Pons (tissue), 1 donor: ENCODE data around the gene MAP7D3.
A peak's percentile ranks its signal among the peaks of the same experiment; 100 is the strongest.
"Not testable (repeated sequence)": the region's sequence is repeated elsewhere in the genome, so short reads cannot be mapped to it uniquely, and the experiment has no call there.

ENCODE experiments used
- DNase-seq: peaks from one replicate; pipeline ENCODE4 v3.0.0-alpha.2; 2016; ENCODE audit warnings: low spot score

The MAP7D3 gene

GRCh38 chrX:136251041-136251991, at the start of gene MAP7D3:
Gene MAP7D3, minus strand, starts transcription at chrX:136251400. Its CDS starts 42 bp downstream, at chrX:136251358.
- no peak for DNase-seq

DNA sequence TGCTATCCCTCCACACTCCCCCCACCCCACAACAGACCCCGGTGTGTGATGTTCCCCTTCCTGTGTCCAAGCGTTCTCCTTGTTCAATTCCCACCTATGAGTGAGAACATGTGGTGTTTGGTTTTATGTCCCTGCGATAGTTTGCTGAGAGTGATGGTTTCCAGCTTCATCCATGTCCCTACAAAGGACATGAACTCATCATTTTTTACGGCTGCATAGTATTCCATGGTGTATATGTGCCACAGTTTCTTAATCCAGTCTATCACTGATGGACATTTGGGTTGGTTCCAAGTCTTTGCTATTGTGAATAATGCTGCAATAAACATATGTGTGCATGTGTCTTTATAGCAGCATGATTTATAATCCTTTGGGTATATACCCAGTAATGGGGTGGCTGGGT, 49.5 kb upstream of the MAP7D3 start, which contains the start of gene ADGRG4:
ADGRG4 (plus strand) TSS at position 243 of the 400 bp plus-strand sequence. CDS start 7,815 bp downstream, outside the sequence.
- not testable (repeated sequence) for DNase-seq

GRCh38 chrX:136295380-136295779, 44.2 kb upstream of the MAP7D3 start:
- no peak for DNase-seq

DNA sequence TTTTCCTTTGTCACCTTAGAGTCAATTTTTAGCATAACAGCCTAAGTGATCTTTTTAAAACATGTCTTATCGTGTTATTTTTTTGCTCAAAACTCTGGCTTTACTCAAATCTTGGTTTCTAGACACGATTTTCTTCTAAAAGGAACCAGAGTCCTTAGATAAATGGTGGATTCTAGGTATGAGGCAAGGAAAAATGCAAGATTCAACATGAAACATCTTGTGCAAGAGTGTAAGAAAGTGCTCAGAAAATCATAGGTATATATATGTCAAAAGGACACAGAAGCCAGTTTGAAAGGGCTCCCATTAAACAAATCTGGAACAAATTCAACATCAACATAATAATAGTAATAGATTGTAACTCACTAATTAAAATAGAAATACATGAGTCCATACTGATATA, 41.5 kb upstream of the MAP7D3 start:
- DNase-seq: no peak

DNA sequence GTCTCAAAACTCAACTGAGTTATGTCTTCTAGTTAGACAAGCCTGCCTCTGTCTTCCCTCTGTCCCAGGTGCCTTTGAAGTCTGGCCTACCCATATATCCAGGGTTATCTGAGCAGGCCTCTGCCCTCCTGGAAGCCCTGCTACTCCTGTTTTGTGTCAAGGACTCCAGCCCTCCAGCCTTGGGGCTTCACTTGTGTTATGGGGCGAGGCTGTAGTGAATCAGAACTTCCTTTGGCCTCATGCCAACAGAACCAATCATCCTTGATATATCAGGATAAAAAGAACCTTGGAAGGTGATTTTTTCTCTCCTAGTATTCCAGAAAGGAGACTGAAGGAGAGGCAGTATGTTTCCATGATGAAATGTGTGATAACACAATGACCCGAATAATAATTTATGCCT, 40.6 kb upstream of the MAP7D3 start:
- DNase-seq: no peak

DNA sequence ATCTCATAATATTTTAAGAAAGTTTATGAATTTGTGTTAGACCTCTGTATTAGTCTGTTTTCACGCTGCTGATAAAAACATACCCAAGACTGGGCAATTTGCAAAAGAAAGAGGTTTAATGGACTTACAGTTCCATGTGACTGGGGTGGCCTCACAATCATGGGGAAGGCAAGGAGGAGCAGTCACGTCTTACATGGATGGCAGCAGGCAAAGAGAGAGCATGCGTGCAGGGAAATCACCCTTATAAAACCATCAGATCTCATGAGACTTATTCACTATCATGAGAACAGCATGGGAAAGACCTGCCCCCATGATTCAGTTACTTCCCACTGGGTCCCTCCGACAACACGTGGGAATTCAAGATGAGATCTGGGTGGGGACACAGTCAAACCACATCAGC, 35.2 kb upstream of the MAP7D3 start:
- not testable (repeated sequence) for DNase-seq

DNA sequence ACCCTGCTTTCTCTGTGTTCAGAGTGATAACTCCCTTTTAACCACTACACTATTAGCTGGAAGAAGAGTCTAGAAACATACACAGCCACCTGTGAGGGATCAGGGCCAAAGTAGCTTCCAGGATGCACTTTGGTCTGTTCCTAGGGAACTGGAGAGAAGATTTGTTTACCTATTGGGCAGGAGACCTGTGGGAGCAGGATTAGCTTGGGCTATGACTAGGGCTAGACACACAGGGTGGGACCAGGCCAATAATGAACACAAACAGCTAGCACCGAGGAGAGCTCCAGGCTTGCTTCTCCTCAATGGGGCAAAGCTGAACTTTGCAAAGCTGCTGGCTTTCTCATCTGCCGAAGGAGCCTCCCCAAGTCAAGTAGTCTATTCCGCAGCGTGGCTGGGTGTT, 24.4 kb upstream of the MAP7D3 start:
- DNase-seq: no peak

DNA sequence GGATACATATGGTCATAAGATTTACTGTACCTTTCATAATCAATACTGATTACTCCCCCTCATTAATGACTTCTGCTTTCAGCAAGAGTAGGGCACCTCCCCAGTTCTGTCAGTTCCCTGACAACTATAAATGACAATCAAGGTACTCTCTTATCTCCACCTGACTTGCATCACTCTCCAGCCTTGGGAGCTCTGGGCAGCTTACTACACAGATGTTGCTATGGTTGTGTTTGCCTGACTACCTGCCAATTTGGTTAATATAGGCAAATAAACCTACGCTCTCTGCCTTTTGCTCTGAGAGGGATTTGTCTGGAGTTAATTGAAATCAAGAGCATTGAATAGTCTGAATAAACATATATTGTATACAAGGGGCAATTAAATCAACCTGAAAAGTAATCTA, 22.8 kb upstream of the MAP7D3 start:
- DNase-seq: no peak

DNA sequence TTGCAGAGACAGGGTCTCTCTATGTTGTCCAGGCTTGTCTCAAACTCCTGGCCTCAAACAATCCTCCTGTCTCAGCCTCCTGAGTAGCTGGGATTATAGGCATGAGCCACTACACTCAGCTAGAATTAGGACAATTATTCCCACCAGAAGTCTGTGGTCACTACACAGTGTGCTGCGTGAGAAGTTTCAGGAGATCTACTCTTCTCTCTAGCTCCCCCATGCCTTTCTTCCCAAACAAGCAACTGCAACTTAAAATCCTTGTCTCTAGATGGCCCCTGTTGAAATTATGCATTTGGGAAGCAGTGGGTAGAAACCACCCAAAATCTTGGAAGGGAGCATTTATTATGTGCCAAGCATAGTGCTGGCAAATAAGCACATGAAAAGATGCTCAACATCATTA, 21.1 kb upstream of the MAP7D3 start:
- DNase-seq: no peak

GRCh38 chrX:136271300-136271699, 20.1 kb upstream of the MAP7D3 start:
- DNase-seq: no peak

DNA sequence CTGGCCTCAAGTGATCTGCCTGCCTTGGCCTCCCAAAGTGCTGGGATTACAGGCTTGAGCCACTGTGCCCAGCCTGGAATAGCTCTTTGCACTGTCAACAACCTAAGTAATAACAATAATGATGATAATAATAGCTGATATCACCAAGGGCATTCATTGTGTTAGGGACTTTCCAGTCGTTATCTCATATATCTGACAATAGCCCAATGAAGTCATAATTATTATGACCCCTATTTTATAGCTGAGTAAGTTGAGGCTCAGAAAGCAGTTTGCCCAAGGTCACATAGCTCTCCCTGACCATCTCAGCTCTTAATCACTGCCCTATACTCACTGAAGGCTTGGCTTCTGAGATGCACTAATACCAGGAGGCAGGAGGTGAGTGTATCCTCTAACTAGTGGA, 18.7 kb upstream of the MAP7D3 start:
- DNase-seq: no peak

- peak; percentile 37 for DNase-seq
Observed at GRCh38 chrX:136268051-136269048, 17.1 kb upstream of the MAP7D3 start.

DNA sequence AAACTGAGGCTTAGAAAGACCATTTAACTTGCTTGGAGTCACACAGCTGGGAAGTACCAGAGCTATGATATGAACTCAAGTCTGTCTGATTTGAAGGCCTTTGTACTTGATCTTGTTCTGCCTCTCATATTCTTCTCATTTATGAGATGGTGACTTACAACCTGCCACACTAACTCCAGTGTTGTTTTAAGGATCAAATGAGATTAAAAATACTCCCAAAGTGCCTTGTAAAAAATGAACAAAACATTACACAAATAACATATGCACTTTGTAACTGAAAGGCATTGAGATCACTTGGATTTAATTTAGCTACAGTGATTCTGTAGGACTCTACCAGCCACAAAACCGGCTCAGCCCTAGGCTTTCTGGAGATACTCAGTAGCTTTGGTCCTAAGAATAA, 15.6 kb upstream of the MAP7D3 start:
- no peak for DNase-seq

- DNase-seq: no peak
Observed at GRCh38 chrX:136262812-136263315, 11.7 kb upstream of the MAP7D3 start.

GRCh38 chrX:136262243-136262642, 11.0 kb upstream of the MAP7D3 start:
- no peak for DNase-seq

DNA sequence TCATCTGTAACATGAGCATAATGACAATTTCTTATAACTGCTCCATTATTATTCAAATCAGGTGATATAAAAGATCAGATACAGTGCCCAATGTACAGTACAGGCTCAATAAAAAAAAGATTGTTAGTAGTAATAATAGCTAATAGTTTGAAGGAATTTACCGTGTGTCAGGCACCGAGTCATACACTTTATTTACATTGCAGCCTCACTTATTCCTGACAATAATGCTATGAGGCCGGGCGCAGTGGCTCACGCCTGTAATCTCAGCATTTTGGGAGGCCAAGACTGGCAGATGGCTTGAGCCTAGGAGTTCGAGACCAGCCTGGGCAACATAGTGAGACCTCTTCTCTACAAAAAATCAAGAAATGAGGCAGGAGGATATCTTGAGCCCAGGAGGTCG, 10.1 kb upstream of the MAP7D3 start:
- DNase-seq: no peak

- DNase-seq: no peak
Observed at GRCh38 chrX:136260776-136261175, 9.6 kb upstream of the MAP7D3 start.

DNA sequence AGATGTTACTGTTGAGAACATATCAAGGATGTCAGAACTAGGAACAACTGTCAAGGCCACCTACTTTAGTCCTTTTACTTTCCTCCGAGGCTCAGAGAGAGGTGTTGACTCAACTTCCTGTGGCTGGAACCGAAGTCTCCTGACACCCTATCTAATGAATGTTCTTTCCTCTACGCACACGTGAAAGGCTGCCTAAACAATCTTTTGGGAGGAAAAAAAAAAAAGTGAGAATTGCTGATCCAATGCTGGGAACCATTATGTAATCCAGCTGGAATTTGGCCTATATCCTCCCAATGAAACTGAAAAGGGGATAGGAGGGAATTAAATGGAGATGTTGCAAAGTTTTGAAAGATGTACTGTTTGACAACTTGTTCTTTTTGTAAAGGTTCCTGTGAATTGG, 8.3 kb upstream of the MAP7D3 start:
- no peak for DNase-seq

- no peak for DNase-seq
Observed at GRCh38 chrX:136258951-136259350, 7.8 kb upstream of the MAP7D3 start.

DNA sequence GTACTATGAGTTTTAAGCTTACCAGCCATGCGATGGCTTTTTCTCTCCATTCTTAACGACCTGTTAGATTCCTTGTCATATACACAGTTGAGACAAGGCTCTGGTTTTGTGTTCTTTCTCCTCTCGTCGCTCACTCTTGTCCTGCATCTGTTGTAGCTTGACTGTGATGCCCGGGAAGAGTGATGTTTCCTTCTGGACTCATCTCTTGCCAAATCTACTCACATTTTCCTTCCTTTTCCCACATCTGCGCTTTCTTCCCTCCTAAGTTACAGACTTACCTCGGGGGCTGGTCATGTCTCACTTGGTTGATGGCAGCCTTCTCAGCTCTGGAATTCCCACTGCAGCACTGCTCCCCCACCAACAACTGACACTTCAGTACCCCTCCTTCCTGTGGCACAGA, 4.8 kb upstream of the MAP7D3 start:
- no peak for DNase-seq

GRCh38 chrX:136255541-136255940, 4.3 kb upstream of the MAP7D3 start:
- DNase-seq: no peak
